ENCODE results near the gene S100B. TPM values are rescaled to one million over a fixed set of nuclear protein-coding genes. Genes with fewer than 3 reads are reported as not detected.
"Not testable (repeated sequence)": the region's sequence is repeated elsewhere in the genome, so short reads cannot be mapped to it uniquely, and the experiment has no call there.

The S100B gene
- total RNA-seq, 2 donors from 2014 or later, result 2.0 to 4.2 TPM

- intact Hi-C loops (cut with DNase I); DNase-seq (ENCODE audit: low spot score): not testable (repeated sequence)
These were observed 26.0 kb upstream of the S100B start for GRCh38 chr21:46630915-46631314.

- intact Hi-C loops (cut with DNase I), result no loop called here
- no peak for DNase-seq (ENCODE audit: low spot score)
These were observed 24.0 kb upstream of the S100B start for GRCh38 chr21:46628868-46629267.

- intact Hi-C loops (cut with DNase I), result no loop called here
- no peak for DNase-seq (ENCODE audit: low spot score)
These were observed 22.8 kb upstream of the S100B start for GRCh38 chr21:46627726-46628125.

- intact Hi-C loops (cut with DNase I), result no loop called here
- no peak for DNase-seq (ENCODE audit: low spot score)
These were observed 22.2 kb upstream of the S100B start for GRCh38 chr21:46626975-46627501.

- DNase-seq (ENCODE audit: low spot score), result no peak
- intact Hi-C loops (cut with DNase I), result no loop called here
These were observed 21.7 kb upstream of the S100B start for GRCh38 chr21:46626536-46626935.

- DNase-seq (ENCODE audit: low spot score), result no peak
- intact Hi-C loops (cut with DNase I), result no loop called here
These were observed 20.9 kb upstream of the S100B start for GRCh38 chr21:46625759-46626158.

GRCh38 chr21:46624050-46624449, 19.2 kb upstream of the S100B start:
- no peak for DNase-seq (ENCODE audit: low spot score)
- intact Hi-C loops (cut with DNase I), result no loop called here

GRCh38 chr21:46622226-46622625, 17.3 kb upstream of the S100B start:
- no peak for DNase-seq (ENCODE audit: low spot score)
- intact Hi-C loops (cut with DNase I), result no loop called here

GRCh38 chr21:46621457-46622182, 16.7 kb upstream of the S100B start:
- no peak for DNase-seq (ENCODE audit: low spot score)
- intact Hi-C loops (cut with DNase I), result no loop called here

- DNase-seq (ENCODE audit: low spot score), result no peak
- intact Hi-C loops (cut with DNase I), result no loop called here
These were observed 16.0 kb upstream of the S100B start for GRCh38 chr21:46620846-46621245.

GRCh38 chr21:46619846-46620245, 15.0 kb upstream of the S100B start:
- intact Hi-C loops (cut with DNase I), result no loop called here
- DNase-seq (ENCODE audit: low spot score), result no peak

GRCh38 chr21:46618738-46619379, 14.0 kb upstream of the S100B start:
- intact Hi-C loops (cut with DNase I), result no loop called here
- no peak for DNase-seq (ENCODE audit: low spot score)

GRCh38 chr21:46617267-46618051, 12.6 kb upstream of the S100B start:
- intact Hi-C loops (cut with DNase I), result no loop called here
- DNase-seq (ENCODE audit: low spot score), result no peak

GRCh38 chr21:46616656-46617055, 11.8 kb upstream of the S100B start:
- intact Hi-C loops (cut with DNase I), result no loop called here
- DNase-seq (ENCODE audit: low spot score), result no peak

- intact Hi-C loops (cut with DNase I), result no loop called here
These were observed 11.2 kb upstream of the S100B start for GRCh38 chr21:46616050-46616449.

GRCh38 chr21:46613391-46613790, 8.5 kb upstream of the S100B start:
- DNase-seq (ENCODE audit: low spot score), result no peak
- intact Hi-C loops (cut with DNase I), result no loop called here

More at GRCh38 chr21:46616050-46616449, 11.2 kb upstream of the S100B start:
- DNase-seq (ENCODE audit: low spot score), result no peak

- no peak for DNase-seq (ENCODE audit: low spot score)
- intact Hi-C loops (cut with DNase I), result no loop called here
These were observed 5.3 kb upstream of the S100B start for GRCh38 chr21:46610018-46610701.

- DNase-seq (ENCODE audit: low spot score), result no peak
- intact Hi-C loops (cut with DNase I), result no loop called here
These were observed 3.8 kb upstream of the S100B start for GRCh38 chr21:46608672-46609111.

GRCh38 chr21:46607636-46608035, 2.8 kb upstream of the S100B start:
- DNase-seq (ENCODE audit: low spot score), result no peak

GRCh38 chr21:46606427-46606813, 1.5 kb upstream of the S100B start:
- intact Hi-C loops (cut with DNase I), result no loop called here
- DNase-seq (ENCODE audit: low spot score), result no peak

More at GRCh38 chr21:46607636-46608035, 2.8 kb upstream of the S100B start:
- intact Hi-C loops (cut with DNase I), result no loop called here
